Right lobe of liver (tissue), 4 donors: ENCODE data around the gene DNAJB6.
A peak's percentile ranks its signal among the peaks of the same experiment; 100 is the strongest.

Experiments used
- POLR2A ChIP-seq: fragments of 450-650 bp; IDR thresholded peaks from one replicate; pipeline ENCODE4 v1.6.1; 2017; ENCODE audit warnings: antibody characterized with exemption, mild to moderate bottlenecking
- TF ChIP-seq, protein P1 (sequence below), 4 donors: fragments of 200-600 bp in 3 of 4; fragments of 450-650 bp in 1 of 4; IDR thresholded peaks; one replicate each; pipeline versions ENCODE4 v1.5.1 to v1.8.0; 2016 to 2022; ENCODE audit warnings: antibody characterized with exemption in 4 of 4, mild to moderate bottlenecking in 2 of 4
- donor health status: DM: no; HTN: no; CAD: no.
- donor health status: DM: no; HTN: no; CAD: no.
- donor health status: DM: no; HTN: yes; CAD: no.

DNA sequence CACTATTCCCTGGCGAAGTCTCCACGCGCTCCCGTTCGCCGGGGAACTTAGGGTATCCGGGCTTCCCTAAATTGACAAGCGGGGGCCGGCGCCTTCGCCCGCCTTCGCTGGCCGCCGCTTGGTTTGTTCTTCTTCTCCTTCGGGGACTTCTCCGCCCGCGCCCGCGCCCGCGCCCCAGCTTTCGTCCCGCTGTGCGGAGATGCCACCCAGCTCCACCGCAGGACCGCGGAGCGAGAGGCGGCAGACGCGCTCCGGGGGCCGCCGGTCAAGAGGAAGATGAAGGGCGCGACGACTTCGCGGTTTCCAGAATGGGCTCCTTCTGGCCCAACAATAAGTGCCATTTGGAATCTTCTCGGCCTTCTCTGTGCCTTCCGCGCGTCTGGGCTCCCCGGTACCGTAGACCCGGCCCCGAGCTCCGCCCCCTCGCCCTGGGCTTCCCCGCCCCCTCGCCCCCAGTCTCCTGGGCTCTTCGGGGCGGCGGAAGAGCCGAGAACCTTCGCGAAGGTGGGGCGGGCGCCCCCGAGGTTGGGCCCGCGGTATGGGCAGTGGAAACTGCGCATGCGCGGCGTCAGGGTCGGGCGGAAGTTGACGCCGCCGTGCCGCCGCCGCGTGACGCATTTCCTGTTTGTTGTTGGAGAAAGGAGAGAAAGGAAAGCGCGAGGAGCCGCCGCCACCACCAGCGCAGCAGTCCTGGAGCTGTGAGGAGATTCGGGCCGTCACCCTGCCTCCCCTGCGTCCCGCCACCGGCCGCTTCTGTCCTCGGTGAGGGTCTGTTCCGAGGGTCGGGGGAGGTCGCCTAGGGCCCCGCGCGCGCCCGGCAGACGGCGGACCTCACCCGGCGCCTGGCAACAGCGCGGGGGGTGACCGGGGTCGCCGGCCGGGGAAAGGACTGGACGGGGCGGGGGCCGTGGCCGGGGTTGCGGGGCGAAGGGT lies at the start of gene DNAJB6:
- TF ChIP-seq, protein P1, sequence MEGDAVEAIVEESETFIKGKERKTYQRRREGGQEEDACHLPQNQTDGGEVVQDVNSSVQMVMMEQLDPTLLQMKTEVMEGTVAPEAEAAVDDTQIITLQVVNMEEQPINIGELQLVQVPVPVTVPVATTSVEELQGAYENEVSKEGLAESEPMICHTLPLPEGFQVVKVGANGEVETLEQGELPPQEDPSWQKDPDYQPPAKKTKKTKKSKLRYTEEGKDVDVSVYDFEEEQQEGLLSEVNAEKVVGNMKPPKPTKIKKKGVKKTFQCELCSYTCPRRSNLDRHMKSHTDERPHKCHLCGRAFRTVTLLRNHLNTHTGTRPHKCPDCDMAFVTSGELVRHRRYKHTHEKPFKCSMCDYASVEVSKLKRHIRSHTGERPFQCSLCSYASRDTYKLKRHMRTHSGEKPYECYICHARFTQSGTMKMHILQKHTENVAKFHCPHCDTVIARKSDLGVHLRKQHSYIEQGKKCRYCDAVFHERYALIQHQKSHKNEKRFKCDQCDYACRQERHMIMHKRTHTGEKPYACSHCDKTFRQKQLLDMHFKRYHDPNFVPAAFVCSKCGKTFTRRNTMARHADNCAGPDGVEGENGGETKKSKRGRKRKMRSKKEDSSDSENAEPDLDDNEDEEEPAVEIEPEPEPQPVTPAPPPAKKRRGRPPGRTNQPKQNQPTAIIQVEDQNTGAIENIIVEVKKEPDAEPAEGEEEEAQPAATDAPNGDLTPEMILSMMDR (IDR thresholded peaks at IDR 0.05) = no peak
- TF ChIP-seq POLR2A = peak; percentile 91
